Stimulated activated CD4-positive, alpha-beta T cell treated with anti-CD3 and anti-CD28 coated beads, TNF-alpha, amount 100 ng/mL, for 24 hours (primary cell): Measurements from ENCODE around the gene SELPLG.
"Not testable (repeated sequence)": the region's sequence is repeated elsewhere in the genome, so short reads cannot be mapped to it uniquely, and the experiment has no call there.

Source experiments
- DNase-seq, 3 experiments: peaks; one replicate each; pipeline ENCODE4 v3.0.0-alpha.2; 2020; ENCODE audit warnings: low read depth in 3 of 3

Gene SELPLG

GRCh38 chr12:108638997-108639822 lies 5.5 kb upstream of the SELPLG start:
- no peak for DNase-seq

- no peak for DNase-seq
These were observed 4.6 kb upstream of the SELPLG start for GRCh38 chr12:108638141-108638827.

GRCh38 chr12:108637222-108637971 lies 3.7 kb upstream of the SELPLG start:
- no peak for DNase-seq

- no peak for DNase-seq
These were observed 2.5 kb upstream of the SELPLG start for GRCh38 chr12:108635997-108636808.

- DNase-seq, result no peak
These were observed 1.7 kb upstream of the SELPLG start for GRCh38 chr12:108635201-108635996.

- no peak for DNase-seq
These were observed 652 bp upstream of the SELPLG start for GRCh38 chr12:108634341-108634751.

GRCh38 chr12:108633081-108633533 lies 587 bp downstream of the SELPLG start:
- DNase-seq, result no peak

- not testable (repeated sequence) for DNase-seq
These were observed 2.4 kb downstream of the SELPLG start for GRCh38 chr12:108631261-108631660.

- DNase-seq, result no peak
These were observed 3.0 kb downstream of the SELPLG start for GRCh38 chr12:108630481-108631207.

GRCh38 chr12:108629824-108630476 lies 3.7 kb downstream of the SELPLG start:
- DNase-seq, result peak in 2 of 3 experiments; percentile 42 to 47

GRCh38 chr12:108629151-108629550 lies 4.5 kb downstream of the SELPLG start:
- DNase-seq, result no peak

GRCh38 chr12:108627134-108627920 lies 6.4 kb downstream of the SELPLG start:
- no peak for DNase-seq

- DNase-seq, result no peak
These were observed 8.5 kb downstream of the SELPLG start for GRCh38 chr12:108625228-108625627.

GRCh38 chr12:108623577-108623976 lies 10.1 kb downstream of the SELPLG start:
- no peak for DNase-seq

GRCh38 chr12:108622921-108623514 lies 10.7 kb downstream of the SELPLG start:
- DNase-seq, result no peak

GRCh38 chr12:108622421-108622820 lies 11.3 kb downstream of the SELPLG start:
- no peak for DNase-seq

GRCh38 chr12:108621161-108621560 lies 12.5 kb downstream of the SELPLG start:
- DNase-seq, result no peak

- no peak for DNase-seq
These were observed 13.3 kb downstream of the SELPLG start for GRCh38 chr12:108620236-108620879.
